Gastrocnemius medialis (tissue), 4 donors: Measurements from ENCODE around the gene ATG7.

Source experiments
- POLR2A ChIP-seq, 2 donors: fragments of 450-650 bp; IDR thresholded peaks; one replicate each; pipeline ENCODE4 v1.6.1; 2017; ENCODE audit warnings: antibody characterized with exemption in 2 of 2, mild to moderate bottlenecking in 2 of 2, moderate library complexity in 2 of 2
- TF ChIP-seq, protein P1 (sequence below), 5 experiments: fragments of 450-650 bp in 3 of 5; fragments of 200-600 bp in 2 of 5; sonication (generic) in 2 of 5; IDR thresholded peaks in 4 of 5; conservative IDR thresholded peaks in 1 of 5; 1 replicate in 4 of 5; 2 replicates in 1 of 5; pipeline ENCODE4 v1.5.1; 2016 to 2019; ENCODE audit warnings: antibody characterized with exemption in 5 of 5, mild to moderate bottlenecking in 3 of 5, moderate library complexity in 3 of 5

GRCh38 chr3:11385326-11385725 is 113.1 kb downstream of the ATG7 start:
- TF ChIP-seq, protein P1, sequence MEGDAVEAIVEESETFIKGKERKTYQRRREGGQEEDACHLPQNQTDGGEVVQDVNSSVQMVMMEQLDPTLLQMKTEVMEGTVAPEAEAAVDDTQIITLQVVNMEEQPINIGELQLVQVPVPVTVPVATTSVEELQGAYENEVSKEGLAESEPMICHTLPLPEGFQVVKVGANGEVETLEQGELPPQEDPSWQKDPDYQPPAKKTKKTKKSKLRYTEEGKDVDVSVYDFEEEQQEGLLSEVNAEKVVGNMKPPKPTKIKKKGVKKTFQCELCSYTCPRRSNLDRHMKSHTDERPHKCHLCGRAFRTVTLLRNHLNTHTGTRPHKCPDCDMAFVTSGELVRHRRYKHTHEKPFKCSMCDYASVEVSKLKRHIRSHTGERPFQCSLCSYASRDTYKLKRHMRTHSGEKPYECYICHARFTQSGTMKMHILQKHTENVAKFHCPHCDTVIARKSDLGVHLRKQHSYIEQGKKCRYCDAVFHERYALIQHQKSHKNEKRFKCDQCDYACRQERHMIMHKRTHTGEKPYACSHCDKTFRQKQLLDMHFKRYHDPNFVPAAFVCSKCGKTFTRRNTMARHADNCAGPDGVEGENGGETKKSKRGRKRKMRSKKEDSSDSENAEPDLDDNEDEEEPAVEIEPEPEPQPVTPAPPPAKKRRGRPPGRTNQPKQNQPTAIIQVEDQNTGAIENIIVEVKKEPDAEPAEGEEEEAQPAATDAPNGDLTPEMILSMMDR (IDR thresholded peaks at IDR 0.05 in 4 of 5, conservative IDR thresholded peaks at IDR 0.05 in 1 of 5), result no peak
- TF ChIP-seq POLR2A (IDR thresholded peaks at IDR 0.05), result no peak
